A549 (cell line): ENCODE measurements around the gene C1orf21. TPM values are rescaled to one million over a fixed set of nuclear protein-coding genes. Genes with fewer than 3 reads are reported as not detected.
A peak's percentile ranks its signal among the peaks of the same experiment; 100 is the strongest.

Source experiments
- ATAC-seq, 2 experiments: fragments of 200-7000 bp in 1 of 2; fragments of >200 bp in 1 of 2; cut with Nextera tagmentation in 1 of 2; cut with Tn5 transposase in 1 of 2; 3 replicates each; pipeline versions ENCODE4 v1.8.0 to v1.9.1; 2018 to 2020; ENCODE audit warnings: mild to moderate bottlenecking in 1 of 2, moderate library complexity in 1 of 2
- CTCF ChIA-PET: fragments of 300-600 bp; sonication (Branson Sonifier 250); formaldehyde crosslinking; extraction: SDS; loops from one replicate; lab custom pipeline; 2021; ENCODE audit warnings: antibody characterized with exemption, inconsistent platforms; lab: Yijun Ruan, JAX
- POLR2A ChIA-PET: fragments of 350-600 bp; formaldehyde crosslinking; extraction: SDS; loops from one replicate; lab custom pipeline; 2021; ENCODE audit warnings: antibody characterized with exemption, inconsistent platforms; lab: Yijun Ruan, JAX
- DNase-seq, 2 experiments: peaks; one replicate each; pipeline versions ENCODE4 v3.0.0 to v3.0.0-alpha.2; 2011 to 2016; ENCODE audit warnings: low read depth in 1 of 2, low spot score in 1 of 2
- FAIRE-seq: peaks from 2 replicates; lab custom pipeline; 2011; peaks lifted over from hg19 to GRCh38; lab: Jason Lieb, UNC
- H3K27ac ChIP-seq, 2 experiments: fragments of >200 bp; sonication (Bioruptor Twin); formaldehyde crosslinking; 3 replicates each; pipeline ENCODE4 v1.5.1; 2016 to 2017
- H3K4me1 ChIP-seq: fragments of >200 bp; sonication (Bioruptor Twin); formaldehyde crosslinking; 3 replicates; pipeline ENCODE4 v1.6.1; 2016
- H3K4me2 ChIP-seq: fragments of >200 bp; sonication (Bioruptor Twin); formaldehyde crosslinking; 3 replicates; pipeline ENCODE4 v1.6.1; 2016
- H3K4me3 ChIP-seq: fragments of >200 bp; sonication (Bioruptor Twin); formaldehyde crosslinking; 3 replicates; pipeline ENCODE4 v1.5.1; 2016
- H3K9me3 ChIP-seq: fragments of >200 bp; sonication (Bioruptor Twin); formaldehyde crosslinking; 3 replicates; pipeline ENCODE4 v1.6.1; 2016
- BCL3 ChIP-seq: fragments of >200 bp; sonication (Bioruptor Twin); formaldehyde crosslinking; IDR thresholded peaks from 3 replicates; pipeline ENCODE4 v1.6.1; 2016
- CEBPB ChIP-seq, 2 experiments: fragments of >200 bp in 1 of 2; sonication (Bioruptor Twin) in 1 of 2; formaldehyde crosslinking in 1 of 2; IDR thresholded peaks; 2 replicates each; pipeline ENCODE4 v1.6.1; 2012 to 2016
- CHD4 ChIP-seq: fragments of 200-600 bp; sonication (generic); IDR thresholded peaks from 2 replicates; pipeline ENCODE4 v1.6.1; 2016; ENCODE audit warnings: antibody characterized with exemption, mild to moderate bottlenecking, borderline replicate concordance
- EHMT2 ChIP-seq: fragments of 200-600 bp; sonication (generic); IDR thresholded peaks from 2 replicates; pipeline ENCODE4 v1.6.1; 2016; ENCODE audit warnings: antibody characterized with exemption, low read depth, mild to moderate bottlenecking, moderate library complexity
- ELK1 ChIP-seq: fragments of 150-350 bp; IDR thresholded peaks from 2 replicates; pipeline ENCODE4 v1.6.1; 2014; ENCODE audit warnings: low read depth, mild to moderate bottlenecking, low read length
- FOSB ChIP-seq: fragments of 250-450 bp; sonication (Bioruptor Pico); IDR thresholded peaks from 2 replicates; pipeline ENCODE4 v1.5.0; 2020; ENCODE audit warnings: mild to moderate bottlenecking, moderate library complexity
- GATA3 ChIP-seq: IDR thresholded peaks from 2 replicates; pipeline ENCODE4 v1.6.1; 2012; ENCODE audit warnings: borderline replicate concordance
- HOXB13 ChIP-seq: fragments of 250-450 bp; sonication (Bioruptor Pico); IDR thresholded peaks from 2 replicates; pipeline ENCODE4 v1.5.0; 2020; ENCODE audit warnings: low read depth, mild to moderate bottlenecking, moderate library complexity
- JUN ChIP-seq, 2 experiments: fragments of >200 bp; sonication (Bioruptor Twin); formaldehyde crosslinking; IDR thresholded peaks; 2 replicates in 1 of 2; 3 replicates in 1 of 2; pipeline ENCODE4 v1.6.1; 2016 to 2017
- JUNB ChIP-seq: fragments of >200 bp; sonication (Bioruptor Twin); formaldehyde crosslinking; IDR thresholded peaks from 2 replicates; pipeline ENCODE4 v1.6.1; 2016
- KDM5A ChIP-seq: fragments of 200-600 bp; sonication (generic); IDR thresholded peaks from 2 replicates; pipeline ENCODE4 v1.6.1; 2016; ENCODE audit warnings: antibody characterized with exemption, mild to moderate bottlenecking
- MAFK ChIP-seq: fragments of 450-650 bp; IDR thresholded peaks from 2 replicates; pipeline ENCODE4 v1.6.1; 2014; ENCODE audit not compliant: partially characterized antibody
- MAX ChIP-seq: IDR thresholded peaks from 2 replicates; pipeline ENCODE4 v1.6.1; 2012
- MAZ ChIP-seq: fragments of 150-350 bp; IDR thresholded peaks from 2 replicates; pipeline ENCODE4 v1.6.1; 2014; ENCODE audit warnings: antibody characterized with exemption, low read depth, low read length, borderline replicate concordance
- NFE2L2 ChIP-seq: fragments of 150-350 bp; conservative IDR thresholded peaks from 2 replicates; pipeline ENCODE4 v1.6.1; 2014; ENCODE audit warnings: low read length
- NR3C1 ChIP-seq: fragments of >200 bp; sonication (Bioruptor Twin); formaldehyde crosslinking; IDR thresholded peaks from 3 replicates; pipeline ENCODE4 v1.6.1; 2017
- PBX3 ChIP-seq: IDR thresholded peaks from 2 replicates; pipeline ENCODE4 v1.6.1; 2012
- PHF8 ChIP-seq: fragments of 200-600 bp; sonication (generic); IDR thresholded peaks from 2 replicates; pipeline ENCODE4 v1.6.1; 2016; ENCODE audit warnings: low read depth, mild to moderate bottlenecking, antibody characterized with exemption, moderate library complexity, borderline replicate concordance
- POLR2AphosphoS2 ChIP-seq: conservative IDR thresholded peaks from 2 replicates; pipeline ENCODE4 v1.6.1; 2012; ENCODE audit warnings: low read length, improper control_type of control experiment, inconsistent platforms
- RCOR1 ChIP-seq: fragments of 150-350 bp; IDR thresholded peaks from 2 replicates; pipeline ENCODE4 v1.6.1; 2014; ENCODE audit warnings: antibody characterized with exemption, low read length, low read depth
- RNF2 ChIP-seq: fragments of 200-600 bp; sonication (generic); IDR thresholded peaks from 2 replicates; pipeline ENCODE4 v1.6.1; 2016; ENCODE audit warnings: low read depth, mild to moderate bottlenecking, antibody characterized with exemption, moderate library complexity, borderline replicate concordance
- TP53 ChIP-seq: fragments of 250-450 bp; sonication (Bioruptor Pico); IDR thresholded peaks from 2 replicates; pipeline ENCODE4 v1.5.0; 2021; ENCODE audit warnings: mild to moderate bottlenecking, moderate library complexity
- ZFP36 ChIP-seq: fragments of 450-650 bp; IDR thresholded peaks from 2 replicates; pipeline ENCODE4 v1.6.1; 2014; ENCODE audit warnings: borderline replicate concordance; ENCODE audit not compliant: partially characterized antibody
- WGBS: methylation state at CpG from one replicate; pipeline ENCODE4 v1.1.6; 2017; ENCODE audit errors: missing lambda C conversion rate; 5-methylcytosine and 5-hydroxymethylcytosine counted together
- polyA plus RNA-seq, 4 experiments: library from polyadenylated mRNA; depleted of rRNA in 3 of 4; stranded (reverse); fragments of >200 nt; fragmentation: RNase III in 1 of 4; extraction: RNeasy Plus Mini Kit Qiagen cat#74134 plus additional on column Dnase treatment in 1 of 4; gene quantifications; 2 replicates in 3 of 4; 3 replicates in 1 of 4; pipeline ENCODE4 v1.2.3, GENCODE V29; 2011 to 2017
- TF ChIP-seq, protein P1 (sequence below): fragments of >200 bp; sonication (Bioruptor Twin); formaldehyde crosslinking; IDR thresholded peaks from 3 replicates; pipeline ENCODE4 v1.5.1; 2016

Gene C1orf21
- polyA plus RNA-seq, 2 of the 4 experiments (the other 2 are of a cell fraction) = 11.4 to 11.6 TPM

DNA sequence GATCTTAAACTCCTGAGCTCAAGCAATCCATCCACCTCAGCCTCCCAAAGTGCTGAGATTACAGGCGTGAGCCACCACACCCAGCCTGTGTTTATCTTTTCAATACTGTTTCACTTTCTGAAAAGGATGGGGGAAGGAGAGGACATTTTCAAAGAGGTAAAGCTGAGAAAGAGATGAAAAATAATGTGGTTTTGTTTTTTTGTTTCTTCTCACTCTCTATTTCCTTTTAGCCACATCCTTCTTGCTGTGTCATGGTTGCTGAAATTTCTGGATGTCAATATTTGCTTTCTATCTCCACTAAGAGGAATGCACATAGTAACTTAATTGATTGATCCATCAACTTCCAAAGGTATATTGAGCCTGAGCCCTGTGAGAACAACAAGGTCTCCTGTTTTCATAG lies 6.4 kb upstream of the C1orf21 start:
- Histone ChIP-seq H3K4me1 (no peaks in the 10 kb centered on the region), H3K9me3 (no peaks in the 10 kb centered on the region), H3K4me2 (no peak overlapping the region), H3K27ac (no peak overlapping the region)
- POLR2A ChIA-PET = no interaction called here
- TF ChIP-seq JUNB (no peak), PBX3 (no peak), KDM5A (no peak), CHD4 (no peak), RNF2 (no peak), MAFK (peak; percentile 11), JUN (IDR thresholded peaks at IDR 0.05) (no peak), CEBPB (IDR thresholded peaks at IDR 0.05) (no peak)
- TF ChIP-seq, all 56 proteins: peak for 1
- no peak overlapping the region for H3K4me3 ChIP-seq
- DNase-seq (no peak), ATAC-seq (no peak), FAIRE-seq (no peak)
- CTCF ChIA-PET = interaction anchor here (0.7 to 3.2 kb wide), 4 partner anchors 9 to 284 kb away, joined by 3 to 21 read pairs (median 4); no protein-coding TSS in a partner anchor
- WGBS = 88% methylated on average over 1 of the region's 1 CpG

- FAIRE-seq (no peak), ATAC-seq (no peak), DNase-seq (no peak)
- POLR2A ChIA-PET = no interaction called here
- H3K27ac ChIP-seq = no peak overlapping the region
- CTCF ChIA-PET = interaction anchor here (1.1 kb wide), 1 partner anchor 272 kb away, joined by 3 read pairs; no protein-coding TSS in a partner anchor
- H3K9me3 ChIP-seq = no peaks in the 10 kb centered on the region
- H3K4me3 ChIP-seq = no peak overlapping the region
- no peak for TF ChIP-seq NR3C1
- no peak for TF ChIP-seq NFE2L2
- TF ChIP-seq PHF8 = no peak
- no peak for TF ChIP-seq MAFK
- TF ChIP-seq, protein P1, sequence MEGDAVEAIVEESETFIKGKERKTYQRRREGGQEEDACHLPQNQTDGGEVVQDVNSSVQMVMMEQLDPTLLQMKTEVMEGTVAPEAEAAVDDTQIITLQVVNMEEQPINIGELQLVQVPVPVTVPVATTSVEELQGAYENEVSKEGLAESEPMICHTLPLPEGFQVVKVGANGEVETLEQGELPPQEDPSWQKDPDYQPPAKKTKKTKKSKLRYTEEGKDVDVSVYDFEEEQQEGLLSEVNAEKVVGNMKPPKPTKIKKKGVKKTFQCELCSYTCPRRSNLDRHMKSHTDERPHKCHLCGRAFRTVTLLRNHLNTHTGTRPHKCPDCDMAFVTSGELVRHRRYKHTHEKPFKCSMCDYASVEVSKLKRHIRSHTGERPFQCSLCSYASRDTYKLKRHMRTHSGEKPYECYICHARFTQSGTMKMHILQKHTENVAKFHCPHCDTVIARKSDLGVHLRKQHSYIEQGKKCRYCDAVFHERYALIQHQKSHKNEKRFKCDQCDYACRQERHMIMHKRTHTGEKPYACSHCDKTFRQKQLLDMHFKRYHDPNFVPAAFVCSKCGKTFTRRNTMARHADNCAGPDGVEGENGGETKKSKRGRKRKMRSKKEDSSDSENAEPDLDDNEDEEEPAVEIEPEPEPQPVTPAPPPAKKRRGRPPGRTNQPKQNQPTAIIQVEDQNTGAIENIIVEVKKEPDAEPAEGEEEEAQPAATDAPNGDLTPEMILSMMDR = no peak
- no peak for TF ChIP-seq GATA3
- TF ChIP-seq POLR2AphosphoS2 = no peak
- no peak for TF ChIP-seq MAX
- TF ChIP-seq EHMT2 = no peak
- no peak for TF ChIP-seq TP53 (CRISPR knock-in tag)
- TF ChIP-seq KDM5A = no peak
- peaks cover 9% of the 10 kb centered on the region for H3K4me1 ChIP-seq
- WGBS = 22% methylated on average over 3 of the region's 3 CpGs
- no peak overlapping the region for H3K4me2 ChIP-seq
These were observed 3.0 kb upstream of the C1orf21 start for GRCh38 chr1:184383772-184384323.

- WGBS = 60% methylated on average over 17 of the region's 17 CpGs
- TF ChIP-seq FOSB (no peak), MAZ (no peak), ELK1 (no peak), JUN (IDR thresholded peaks at IDR 0.05) (no peak), ZFP36 (no peak), HOXB13 (CRISPR knock-in tag) (no peak), RCOR1 (no peak), BCL3 (no peak), MAFK (no peak), NFE2L2 (no peak)
These were observed 941 bp upstream of the C1orf21 start for GRCh38 chr1:184385865-184386311.

More at GRCh38 chr1:184385865-184386311, 941 bp upstream of the C1orf21 start:
- H3K4me3 ChIP-seq = peak overlapping the region; percentile 79
- no peaks in the 10 kb centered on the region for H3K9me3 ChIP-seq
- POLR2A ChIA-PET = no interaction called here
- peak overlapping the region; percentile 91 for H3K4me2 ChIP-seq
- CTCF ChIA-PET = interaction anchor here (0.6 to 1.3 kb wide), 4 partner anchors 8 to 278 kb away, joined by 3 read pairs; no protein-coding TSS in a partner anchor
- peak overlapping the region; percentile 76 to 88 for H3K27ac ChIP-seq
- no peak for ATAC-seq
- FAIRE-seq = no peak
- no peak for DNase-seq
- H3K4me1 ChIP-seq = peaks cover 18% of the 10 kb centered on the region
